GM21825 (cell line): ENCODE results near the gene ITGA8.

Experiments
- ATAC-seq: cut with Tn5 transposase; IDR thresholded peaks from one replicate; pipeline ENCODE4 v1.9.1; 2021; ENCODE audit warnings: mild to moderate bottlenecking, moderate library complexity; ENCODE audit not compliant: unreplicated experiment

Gene ITGA8

DNA sequence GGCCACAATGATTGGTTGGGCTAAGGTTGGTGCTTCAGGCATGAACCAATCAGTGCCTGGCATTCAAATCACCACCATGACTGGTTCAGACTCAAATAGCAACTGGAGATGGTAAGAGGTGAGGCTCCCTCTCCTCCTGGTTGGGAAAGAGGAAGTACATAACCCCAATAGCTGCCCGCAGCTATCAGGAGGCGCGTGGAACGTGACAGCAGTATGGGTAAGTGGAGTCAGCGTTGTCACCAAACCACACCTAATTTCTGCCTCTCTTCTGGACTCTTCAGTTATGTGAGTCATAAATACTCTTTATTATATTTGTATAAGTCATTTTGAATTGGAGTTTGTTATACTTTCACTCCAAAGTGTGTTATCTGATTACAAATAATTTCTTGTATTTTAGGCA is 17.9 kb upstream of the ITGA8 start:
- no peak for ATAC-seq

DNA sequence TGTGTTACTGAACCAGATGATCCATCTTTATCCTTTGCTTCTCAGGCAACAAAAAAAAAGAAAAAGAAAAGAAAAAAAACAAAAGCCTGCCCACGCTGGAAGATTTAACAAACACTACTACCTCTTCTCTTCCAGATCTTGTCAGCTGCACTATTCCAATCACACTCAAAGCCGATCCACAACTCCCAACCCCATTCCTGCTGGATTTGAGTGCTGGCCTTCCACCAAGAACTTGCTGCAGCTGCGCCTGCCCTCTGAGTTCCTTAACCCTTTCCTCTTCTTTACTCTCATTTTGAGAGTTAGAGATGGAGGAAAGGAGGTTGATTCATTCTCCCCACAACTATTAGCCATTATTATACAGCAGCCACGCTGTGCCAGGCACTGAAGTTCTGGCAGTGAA is 16.0 kb upstream of the ITGA8 start:
- no peak for ATAC-seq

DNA sequence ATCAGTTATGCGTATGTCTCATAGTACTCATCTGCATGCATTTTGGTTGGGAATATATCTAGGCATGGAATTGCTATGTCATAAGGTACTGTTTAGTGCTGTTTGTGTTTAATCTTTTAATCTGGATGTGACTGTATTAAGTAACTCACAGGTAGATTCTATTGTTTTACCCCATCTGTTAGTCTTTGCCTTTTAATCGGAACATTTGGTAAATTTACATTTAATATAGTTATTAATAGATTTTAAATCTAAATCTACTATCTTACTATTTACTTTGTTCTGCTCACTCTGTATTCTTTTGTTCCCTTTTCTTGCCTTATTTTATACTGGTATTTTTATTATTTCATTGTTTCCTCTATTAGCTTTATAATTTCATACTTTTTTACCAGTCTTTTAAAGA is 10.6 kb upstream of the ITGA8 start:
- ATAC-seq = no peak

DNA sequence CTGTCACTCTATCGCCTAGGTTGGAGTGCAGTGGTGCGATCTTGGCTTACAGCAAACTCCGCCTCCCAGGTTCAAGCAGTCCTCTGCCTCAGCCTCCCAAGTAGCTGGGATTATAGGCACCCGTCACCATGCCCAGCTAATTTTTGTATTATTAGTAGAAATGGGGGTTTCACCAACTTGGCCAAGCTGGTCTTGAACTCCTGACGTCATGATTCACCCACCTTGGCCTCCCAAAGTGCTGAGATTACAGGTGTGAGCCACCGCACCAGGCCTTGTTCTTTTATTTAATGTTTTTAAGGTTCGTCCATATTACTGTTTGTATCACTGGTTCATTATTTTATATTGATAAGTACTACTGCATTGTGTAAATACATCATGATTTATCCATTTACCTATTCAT is 10.2 kb upstream of the ITGA8 start:
- no peak for ATAC-seq

DNA sequence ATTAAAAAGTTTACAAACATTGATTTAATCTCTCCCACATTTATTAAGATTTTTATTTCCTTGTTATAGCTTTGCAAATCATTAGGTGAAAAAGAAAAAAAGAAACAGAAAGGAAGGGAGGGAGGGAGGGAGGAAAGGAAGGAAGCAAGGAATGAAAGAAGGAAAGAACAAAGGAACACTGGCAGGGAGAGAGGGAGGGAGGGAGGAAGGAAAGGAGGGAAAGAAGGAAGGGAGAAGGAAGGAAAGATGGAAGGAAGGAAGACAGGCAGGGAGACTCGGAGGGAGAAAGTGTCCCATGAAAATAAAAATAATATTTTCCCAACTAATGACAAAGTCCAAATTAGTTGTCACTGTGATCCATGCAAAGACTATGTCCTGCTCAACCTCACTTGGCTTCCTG is 6.3 kb upstream of the ITGA8 start:
- no peak for ATAC-seq

DNA sequence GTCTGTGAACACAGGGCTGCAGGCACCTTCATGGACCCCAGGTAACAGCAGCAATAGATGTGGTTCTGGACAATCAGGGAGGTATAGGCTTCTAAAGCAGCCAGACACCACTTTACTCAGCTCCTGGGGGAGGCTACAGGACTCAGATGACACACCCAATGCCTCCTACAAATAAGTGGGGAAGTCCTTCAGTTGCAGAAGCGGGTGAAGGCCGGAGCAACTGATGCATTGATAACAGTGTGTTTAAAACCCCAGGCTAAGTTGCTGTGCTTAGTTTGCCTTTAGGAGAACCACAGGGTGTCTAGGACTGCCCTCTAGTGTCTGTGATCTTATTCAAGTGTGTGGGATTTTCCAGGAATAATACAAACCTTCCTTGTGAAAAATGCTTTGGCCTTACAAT is 5.9 kb upstream of the ITGA8 start:
- no peak for ATAC-seq

DNA sequence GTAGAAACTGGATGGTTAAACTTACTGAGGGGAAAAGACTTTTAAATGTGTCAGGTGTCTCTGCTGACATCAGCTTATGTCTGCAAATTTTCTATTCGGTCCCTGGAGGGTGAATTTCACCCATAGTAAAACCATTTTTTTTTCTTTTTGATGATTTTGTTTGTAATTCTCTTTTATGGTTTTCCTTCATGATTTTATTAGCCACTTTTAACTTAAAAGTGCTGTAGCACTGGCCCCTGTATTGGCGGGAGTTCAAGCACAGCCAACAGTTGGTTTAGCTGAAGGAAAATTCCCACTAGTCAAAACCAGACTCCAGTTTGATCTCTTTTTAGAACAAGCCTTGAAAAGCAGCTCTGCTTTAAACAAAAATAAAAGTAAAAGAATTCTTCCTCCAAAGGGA is 5.0 kb upstream of the ITGA8 start:
- ATAC-seq = no peak

DNA sequence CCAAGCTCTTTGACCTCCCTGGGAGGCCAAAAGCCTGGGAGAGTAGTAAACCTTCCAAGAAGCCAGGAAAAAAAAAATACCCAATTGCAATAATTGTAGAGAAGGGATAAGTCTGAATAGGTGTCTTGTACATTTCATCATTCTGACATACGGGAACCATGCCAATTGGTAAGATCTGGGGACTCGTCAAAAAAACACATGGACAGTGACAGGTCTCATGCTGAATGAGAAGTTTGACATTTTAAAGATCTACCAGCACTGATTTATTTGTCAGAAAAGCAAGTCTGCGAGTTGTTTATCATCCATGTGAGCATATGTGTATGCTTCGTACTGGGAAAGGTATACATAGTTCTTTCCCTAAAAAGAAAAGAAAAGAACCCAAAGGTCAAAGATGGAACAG is 4.1 kb upstream of the ITGA8 start:
- ATAC-seq = no peak

DNA sequence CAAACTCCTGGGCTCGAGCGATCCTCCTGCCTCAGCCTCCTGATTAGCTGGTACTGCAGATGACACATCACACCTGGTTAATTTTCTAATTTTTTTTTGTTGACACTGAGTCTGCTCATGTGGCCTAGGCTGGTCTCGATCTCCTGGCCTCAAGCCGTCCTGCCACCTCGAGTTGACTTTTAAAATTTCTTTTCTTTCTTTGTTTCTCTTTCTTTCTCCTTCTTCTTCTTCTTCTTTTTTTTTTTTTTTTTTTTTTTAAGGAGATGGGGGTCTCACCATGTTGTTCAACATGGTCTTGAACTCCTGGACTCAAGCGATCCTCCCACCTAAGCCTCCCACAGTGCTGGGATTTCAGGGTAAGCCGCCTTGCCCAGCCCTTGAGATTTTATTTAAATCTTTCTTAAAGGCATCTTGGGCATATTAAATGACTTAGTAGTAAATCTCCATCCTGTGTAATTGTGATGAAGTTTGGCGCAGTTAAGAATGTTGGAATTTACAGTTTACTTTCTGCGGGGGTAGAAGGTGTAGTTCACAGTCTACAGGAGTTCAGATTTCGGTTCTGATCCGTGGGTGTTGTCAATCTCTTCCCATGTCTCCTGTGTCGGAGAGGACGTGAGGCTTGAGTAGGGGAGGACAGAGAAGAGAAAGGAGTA is 1.0 kb upstream of the ITGA8 start:
- ATAC-seq = no peak

DNA sequence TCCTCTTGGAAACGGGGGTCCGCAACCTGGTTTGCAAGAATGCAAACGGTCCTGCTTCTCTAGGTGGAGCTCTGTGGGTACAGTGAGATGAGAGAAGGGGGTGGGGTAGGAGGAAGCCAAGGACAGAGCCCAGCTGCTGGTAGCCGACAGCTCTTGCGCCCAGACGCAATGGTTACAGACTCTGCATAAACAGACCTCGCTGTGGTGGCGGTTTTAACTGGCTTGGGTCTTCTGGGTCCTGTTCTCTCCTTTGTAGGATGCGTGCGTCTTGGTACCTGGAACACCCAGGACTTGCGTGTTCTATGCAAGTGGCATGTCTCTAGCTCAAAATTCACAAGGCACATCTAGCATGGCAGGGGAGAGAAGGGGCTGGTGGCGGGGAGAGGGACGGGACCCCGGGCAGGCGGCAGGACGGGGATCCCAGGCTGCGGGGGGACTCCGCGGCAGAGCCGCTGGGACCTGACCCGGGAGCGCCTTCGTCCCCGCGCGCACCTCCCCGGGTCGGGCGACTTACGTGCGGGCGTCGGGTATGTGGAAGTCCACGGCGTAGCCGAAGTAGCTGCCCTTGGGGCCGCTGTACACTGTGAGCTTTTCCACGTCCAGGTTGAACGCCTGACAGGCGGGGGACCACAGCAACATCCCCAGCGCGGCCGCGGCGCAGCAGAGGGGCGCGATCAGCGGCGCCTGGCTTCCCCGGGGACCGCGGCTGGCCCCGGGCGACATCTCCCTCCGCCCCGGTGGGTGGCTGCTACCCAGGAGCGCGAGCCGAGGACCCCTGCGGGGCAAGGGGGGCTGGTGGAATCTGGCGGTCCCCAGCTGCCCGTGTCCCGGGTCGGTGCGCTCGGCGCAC is 448 bp downstream of the ITGA8 start:
- no peak for ATAC-seq

DNA sequence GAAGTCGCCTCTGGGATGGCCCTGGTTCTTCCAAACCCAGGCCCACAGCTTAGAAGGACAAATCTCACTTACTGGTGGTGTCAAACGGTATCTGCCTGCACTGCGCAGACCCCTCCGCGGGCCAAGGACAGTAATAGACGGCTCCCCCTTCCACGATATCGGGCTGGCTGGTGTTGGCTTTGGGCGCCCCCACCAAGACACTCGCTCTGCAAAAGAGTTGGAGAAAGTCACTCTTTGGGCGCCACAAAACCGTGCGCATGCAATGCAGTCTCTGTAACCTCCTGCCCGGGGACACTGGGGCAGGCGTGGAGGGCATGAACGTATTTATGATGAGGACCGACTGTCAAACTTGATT is 1.1 kb downstream of the ITGA8 start:
- ATAC-seq = no peak

DNA sequence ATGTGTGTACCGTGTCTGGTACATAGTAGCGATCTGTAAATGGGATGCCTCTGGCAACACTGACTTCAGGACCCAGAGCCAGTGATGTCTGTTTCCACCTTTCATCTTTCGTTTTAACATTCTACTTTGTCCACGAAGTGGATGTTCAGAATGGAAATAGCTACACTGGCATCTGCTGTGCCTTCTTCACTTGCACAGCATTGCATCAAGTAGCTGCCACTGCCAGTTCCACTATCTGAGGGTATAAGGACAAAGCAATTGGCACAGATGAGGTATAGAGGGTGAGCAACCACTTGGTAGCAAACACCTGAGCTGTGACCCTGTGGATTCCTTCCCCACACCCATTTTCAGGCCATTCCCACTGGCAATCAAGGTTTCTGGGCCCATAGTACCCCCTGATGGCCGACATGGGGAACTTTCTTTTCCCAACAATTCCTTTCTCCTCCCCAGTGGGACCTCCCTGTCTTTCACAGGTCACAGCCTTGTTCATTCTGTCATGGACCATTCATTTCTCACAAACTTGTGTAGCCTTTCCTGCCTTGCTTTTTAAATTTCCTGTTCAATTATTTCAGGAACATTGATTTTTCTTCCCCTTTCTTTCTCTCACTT is 4.0 kb downstream of the ITGA8 start:
- ATAC-seq = no peak

DNA sequence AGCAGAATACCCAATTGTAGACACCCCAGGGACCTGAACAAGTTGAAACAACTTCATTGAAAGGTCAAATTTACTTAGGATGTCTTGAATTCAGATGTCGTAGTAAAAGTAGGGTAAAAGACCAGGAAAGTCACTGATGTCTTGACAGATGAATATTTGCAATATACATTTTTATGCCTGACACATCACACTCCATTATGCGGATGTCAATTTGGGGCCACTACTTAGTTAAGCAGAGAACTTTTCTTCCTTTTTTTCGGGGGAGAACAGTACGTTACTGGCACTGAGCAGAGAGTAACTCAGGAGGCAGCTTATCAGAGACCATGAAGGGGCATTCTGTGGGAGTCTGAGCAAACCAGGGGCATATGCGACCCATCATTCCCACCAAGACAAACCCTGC is 4.9 kb downstream of the ITGA8 start:
- no peak for ATAC-seq

DNA sequence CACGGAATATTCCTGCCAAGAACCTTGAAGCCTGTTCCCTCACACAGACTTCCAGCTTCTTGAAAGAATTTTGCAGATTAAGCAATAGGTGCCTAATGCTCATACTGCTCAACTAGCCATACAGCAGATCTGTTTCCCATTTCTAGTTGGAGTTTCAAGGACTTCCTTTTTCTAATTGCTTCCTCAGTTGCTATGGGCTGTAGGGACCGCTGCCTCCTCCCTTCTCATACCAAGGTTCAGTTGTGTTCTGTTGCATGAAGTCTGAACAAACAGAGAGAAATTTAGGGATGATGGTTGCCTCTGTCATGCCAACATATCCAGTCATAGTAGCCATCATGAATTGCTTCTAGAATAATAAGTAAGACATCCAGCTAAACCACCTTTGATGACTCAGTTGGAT is 6.8 kb downstream of the ITGA8 start:
- no peak for ATAC-seq

DNA sequence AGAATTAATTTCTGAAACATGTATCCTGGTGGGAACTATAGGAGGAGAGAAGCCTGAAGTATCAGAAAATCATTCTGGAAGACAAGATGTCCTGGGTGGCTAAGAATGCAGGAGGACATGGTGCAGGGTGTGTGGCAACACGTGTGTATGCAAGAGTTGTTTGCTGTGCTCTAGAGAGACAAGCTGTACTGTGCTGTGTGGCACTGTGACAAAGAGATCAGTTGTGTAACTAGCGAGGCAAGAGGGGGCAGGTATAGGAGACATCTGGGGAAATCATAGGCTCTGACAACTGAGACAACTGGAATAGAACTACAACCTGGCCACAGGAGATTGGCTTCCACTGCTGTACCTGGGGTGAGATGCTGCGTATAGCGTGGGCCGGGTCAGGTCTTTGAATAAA is 9.3 kb downstream of the ITGA8 start:
- ATAC-seq = no peak

DNA sequence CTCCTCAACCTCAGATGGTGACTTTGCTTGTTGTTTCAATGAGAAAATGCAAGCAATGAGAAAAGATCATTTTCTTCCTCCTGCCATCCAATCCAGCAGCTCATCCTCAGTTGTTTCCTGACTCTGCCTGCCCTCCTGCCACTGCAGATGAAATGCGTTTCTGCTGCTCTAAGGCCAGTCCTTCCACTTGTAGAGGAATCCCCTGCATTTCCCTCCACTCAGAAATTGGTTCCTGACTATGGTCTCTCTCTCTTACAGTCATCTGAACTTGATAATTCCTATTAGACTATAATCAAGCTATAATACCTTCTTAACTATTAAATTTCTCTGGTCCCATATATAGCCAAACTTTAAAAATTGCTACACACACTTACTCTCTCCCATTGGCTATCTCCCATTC is 14.4 kb downstream of the ITGA8 start:
- ATAC-seq = no peak

DNA sequence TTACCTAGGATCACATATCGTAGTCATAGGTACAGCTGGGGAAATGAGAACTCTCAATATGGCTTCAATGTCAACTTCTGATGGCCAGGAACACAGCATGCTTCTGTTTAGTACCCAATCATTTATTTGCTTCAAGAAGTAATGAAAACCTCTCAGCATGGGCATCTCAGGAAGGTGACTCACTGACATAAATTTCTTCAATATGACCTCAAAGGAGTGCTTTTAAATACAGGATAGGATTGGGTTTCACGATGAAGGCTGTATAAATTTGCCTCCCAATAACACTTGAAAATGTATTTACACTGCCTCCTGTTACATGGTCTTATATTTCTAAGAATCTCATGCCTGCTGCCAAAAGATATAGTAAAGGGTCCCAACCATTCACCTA is 15.1 kb downstream of the ITGA8 start:
- no peak for ATAC-seq

DNA sequence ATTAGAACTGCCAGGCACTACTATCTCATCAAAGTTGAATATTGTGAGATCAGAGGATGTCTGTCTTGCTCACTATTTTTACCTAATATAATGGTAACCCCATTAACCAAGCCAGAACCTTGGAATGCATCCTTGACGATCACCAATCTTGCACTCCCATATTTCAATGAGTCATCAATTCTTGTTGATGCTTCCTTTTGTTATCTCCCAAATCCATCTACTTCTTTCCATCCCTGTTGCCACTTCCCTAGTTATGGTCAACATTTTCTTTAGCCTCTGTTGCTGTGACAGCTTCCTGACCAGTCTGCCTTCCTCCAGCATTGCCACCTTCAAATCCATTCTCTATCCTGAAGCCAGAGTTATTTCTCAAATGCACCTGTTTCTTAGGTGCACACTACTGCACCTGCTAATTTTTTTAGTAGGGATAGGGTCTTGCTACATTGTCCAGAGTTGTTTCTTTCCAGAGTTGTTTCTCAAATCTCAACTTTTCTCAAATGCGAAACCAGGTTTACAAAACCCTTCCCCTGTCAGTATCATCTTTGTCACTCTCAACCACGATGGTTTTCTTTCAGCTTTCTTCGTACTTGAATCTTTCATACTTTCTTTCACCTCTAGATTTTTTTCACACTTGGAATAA is 15.7 kb downstream of the ITGA8 start:
- no peak for ATAC-seq

DNA sequence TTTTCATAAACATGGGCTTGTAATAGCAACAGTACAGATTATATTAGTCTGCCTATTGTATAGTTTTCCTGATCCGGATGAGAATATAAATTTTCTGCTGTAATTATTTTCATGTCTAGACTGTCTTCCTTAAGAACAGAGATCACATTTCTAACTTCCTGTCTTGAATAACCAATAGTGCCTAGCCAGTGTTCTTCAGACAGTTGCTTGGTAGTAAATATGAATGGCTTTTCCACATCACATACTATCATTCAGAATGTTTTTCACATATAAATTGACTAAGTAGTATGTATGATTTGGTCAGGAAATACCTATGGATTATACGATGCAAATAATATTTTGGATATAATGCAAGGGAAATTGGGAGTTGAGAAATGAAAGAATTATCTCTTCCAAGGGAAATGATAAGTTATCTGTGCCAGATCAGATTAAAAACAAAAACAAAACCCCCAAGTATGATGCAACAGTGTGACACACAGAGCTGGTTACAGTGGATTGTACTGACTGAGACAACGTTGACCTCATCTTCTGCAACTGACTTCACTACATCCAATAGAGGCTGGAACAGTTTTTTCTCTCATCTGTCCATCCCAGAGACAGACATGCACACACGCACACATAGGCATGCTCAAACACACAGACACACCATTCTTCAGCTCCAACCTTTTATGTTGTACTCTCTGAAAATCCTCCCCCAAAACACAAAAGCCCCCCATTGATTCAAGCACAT is 16.4 kb downstream of the ITGA8 start:
- ATAC-seq = no peak

DNA sequence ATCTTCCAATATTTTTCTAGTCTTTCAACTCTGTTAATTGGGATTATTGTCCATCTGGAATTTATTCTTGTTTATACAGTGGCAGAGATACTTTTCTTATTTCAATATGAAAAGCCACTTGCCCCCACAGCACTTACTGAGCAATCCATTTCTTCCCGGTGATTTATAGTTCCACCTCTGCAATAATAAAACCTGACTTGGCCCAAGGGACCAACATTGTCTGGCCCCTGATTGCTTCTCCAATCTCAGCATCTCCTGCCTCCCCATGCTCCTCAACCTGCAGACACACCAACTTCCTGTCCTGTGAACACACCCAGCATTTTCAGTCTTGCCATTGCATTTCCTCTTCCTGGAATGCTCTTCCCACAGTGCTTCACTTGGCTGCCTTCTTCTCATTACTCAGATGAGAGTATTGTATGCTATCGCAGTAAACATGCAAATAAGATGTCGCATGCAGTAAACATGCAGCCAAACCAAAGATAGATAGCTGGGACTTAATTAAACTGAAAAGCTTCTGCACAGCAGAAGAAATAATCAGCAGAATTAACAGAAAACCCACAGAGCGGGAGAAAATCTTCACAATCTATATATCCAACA is 19.5 kb downstream of the ITGA8 start:
- no peak for ATAC-seq

DNA sequence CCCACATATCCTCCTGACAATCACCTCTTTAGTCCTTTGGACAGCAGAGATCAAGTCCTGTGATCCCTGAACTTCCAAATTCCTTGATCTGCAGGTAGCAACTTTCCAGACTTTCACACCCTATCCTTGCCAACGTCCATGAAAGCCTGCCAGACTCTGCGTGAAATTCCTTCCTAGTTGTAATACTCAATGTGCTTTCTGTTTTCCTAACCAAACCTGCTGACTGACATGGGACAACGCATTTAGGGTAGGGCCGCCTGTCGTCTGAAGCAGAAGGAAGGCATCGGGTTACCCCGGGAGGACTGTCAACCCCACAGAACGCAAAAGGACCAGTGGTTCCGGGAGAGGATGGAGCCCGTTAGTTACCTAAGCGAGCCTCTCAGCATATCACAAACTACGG is 23.9 kb downstream of the ITGA8 start:
- no peak for ATAC-seq
